ENCODE results near the gene RHBDF2.
A peak's percentile ranks its signal among the peaks of the same experiment; 100 is the strongest.
"Not testable (repeated sequence)": the region's sequence is repeated elsewhere in the genome, so short reads cannot be mapped to it uniquely, and the experiment has no call there.

Gene RHBDF2

GRCh38 chr17:76523084-76524037, 22.1 kb upstream of the RHBDF2 start:
- no peaks in the 10 kb centered on the region for H3K27me3 ChIP-seq (replicated peaks; ENCODE audit: control insufficient read depth, insufficient read depth, low read length, poor library complexity, severe bottlenecking)
- no peaks in the 10 kb centered on the region for H3K9me3 ChIP-seq (ENCODE audit: control insufficient read depth, low read length)
- no peak overlapping the region for H3K4me3 ChIP-seq (ENCODE audit: insufficient read depth, low read depth, low read length, poor library complexity, severe bottlenecking)
- DNase-seq: peak; percentile 65 to 74 (median 69)
- H3K36me3 ChIP-seq (ENCODE audit: control insufficient read depth, insufficient read depth, low read length): no peaks in the 10 kb centered on the region
- no peak overlapping the region for H3K27ac ChIP-seq (ENCODE audit: insufficient read depth, low read length, poor library complexity, severe bottlenecking)
- peaks cover 20% of the 10 kb centered on the region for H3K4me1 ChIP-seq (ENCODE audit: control insufficient read depth, insufficient read depth, low read length, poor library complexity, severe bottlenecking)

- not testable (repeated sequence) for H3K36me3 ChIP-seq (ENCODE audit: control insufficient read depth, insufficient read depth, low read length); H3K4me3 ChIP-seq (ENCODE audit: insufficient read depth, low read depth, low read length, poor library complexity, severe bottlenecking); H3K27me3 ChIP-seq (replicated peaks; ENCODE audit: control insufficient read depth, insufficient read depth, low read length, poor library complexity, severe bottlenecking); H3K9me3 ChIP-seq (ENCODE audit: control insufficient read depth, low read length); H3K27ac ChIP-seq (ENCODE audit: insufficient read depth, low read length, poor library complexity, severe bottlenecking); DNase-seq
- H3K4me1 ChIP-seq (ENCODE audit: control insufficient read depth, insufficient read depth, low read length, poor library complexity, severe bottlenecking): peaks cover 26% of the 10 kb centered on the region
Measured at GRCh38 chr17:76521683-76522082, 20.5 kb upstream of the RHBDF2 start.

- peaks cover 30% of the 10 kb centered on the region for H3K4me1 ChIP-seq (ENCODE audit: control insufficient read depth, insufficient read depth, low read length, poor library complexity, severe bottlenecking)
- H3K4me3 ChIP-seq (ENCODE audit: insufficient read depth, low read depth, low read length, poor library complexity, severe bottlenecking): no peak overlapping the region
- no peaks in the 10 kb centered on the region for H3K27me3 ChIP-seq (replicated peaks; ENCODE audit: control insufficient read depth, insufficient read depth, low read length, poor library complexity, severe bottlenecking)
- no peaks in the 10 kb centered on the region for H3K36me3 ChIP-seq (ENCODE audit: control insufficient read depth, insufficient read depth, low read length)
- no peaks in the 10 kb centered on the region for H3K9me3 ChIP-seq (ENCODE audit: control insufficient read depth, low read length)
- H3K27ac ChIP-seq (ENCODE audit: insufficient read depth, low read length, poor library complexity, severe bottlenecking): no peak overlapping the region
- no peak for DNase-seq
Measured at GRCh38 chr17:76521262-76521661, 20.0 kb upstream of the RHBDF2 start.

- Histone ChIP-seq H3K36me3 (ENCODE audit: control insufficient read depth, insufficient read depth, low read length) (no peaks in the 10 kb centered on the region), H3K4me1 (ENCODE audit: control insufficient read depth, insufficient read depth, low read length, poor library complexity, severe bottlenecking) (peaks cover 39% of the 10 kb centered on the region), H3K27me3 (replicated peaks; ENCODE audit: control insufficient read depth, insufficient read depth, low read length, poor library complexity, severe bottlenecking) (no peaks in the 10 kb centered on the region), H3K9me3 (ENCODE audit: control insufficient read depth, low read length) (no peaks in the 10 kb centered on the region), H3K4me3 (ENCODE audit: insufficient read depth, low read depth, low read length, poor library complexity, severe bottlenecking) (no peak overlapping the region), H3K27ac (ENCODE audit: insufficient read depth, low read length, poor library complexity, severe bottlenecking) (peak overlapping the region; percentile 23)
- DNase-seq: no peak
Measured at GRCh38 chr17:76519048-76519966, 18.1 kb upstream of the RHBDF2 start.

- Histone ChIP-seq H3K36me3 (ENCODE audit: control insufficient read depth, insufficient read depth, low read length) (no peaks in the 10 kb centered on the region), H3K4me1 (ENCODE audit: control insufficient read depth, insufficient read depth, low read length, poor library complexity, severe bottlenecking) (peaks cover 40% of the 10 kb centered on the region), H3K4me3 (ENCODE audit: insufficient read depth, low read depth, low read length, poor library complexity, severe bottlenecking) (no peak overlapping the region), H3K27ac (ENCODE audit: insufficient read depth, low read length, poor library complexity, severe bottlenecking) (peak overlapping the region; percentile 90), H3K9me3 (ENCODE audit: control insufficient read depth, low read length) (no peaks in the 10 kb centered on the region), H3K27me3 (replicated peaks; ENCODE audit: control insufficient read depth, insufficient read depth, low read length, poor library complexity, severe bottlenecking) (no peaks in the 10 kb centered on the region)
- no peak for DNase-seq
Measured at GRCh38 chr17:76517638-76518038, 16.4 kb upstream of the RHBDF2 start.

GRCh38 chr17:76515274-76515949, 14.2 kb upstream of the RHBDF2 start:
- Histone ChIP-seq H3K4me3 (ENCODE audit: insufficient read depth, low read depth, low read length, poor library complexity, severe bottlenecking) (no peak overlapping the region), H3K4me1 (ENCODE audit: control insufficient read depth, insufficient read depth, low read length, poor library complexity, severe bottlenecking) (peaks cover 40% of the 10 kb centered on the region), H3K27ac (ENCODE audit: insufficient read depth, low read length, poor library complexity, severe bottlenecking) (peak overlapping the region; percentile 90), H3K36me3 (ENCODE audit: control insufficient read depth, insufficient read depth, low read length) (no peaks in the 10 kb centered on the region), H3K9me3 (ENCODE audit: control insufficient read depth, low read length) (no peaks in the 10 kb centered on the region), H3K27me3 (replicated peaks; ENCODE audit: control insufficient read depth, insufficient read depth, low read length, poor library complexity, severe bottlenecking) (no peaks in the 10 kb centered on the region)
- DNase-seq: peak; percentile 79 to 86 (median 82)

- H3K27me3 ChIP-seq (replicated peaks; ENCODE audit: control insufficient read depth, insufficient read depth, low read length, poor library complexity, severe bottlenecking); H3K4me3 ChIP-seq (ENCODE audit: insufficient read depth, low read depth, low read length, poor library complexity, severe bottlenecking); H3K36me3 ChIP-seq (ENCODE audit: control insufficient read depth, insufficient read depth, low read length); DNase-seq; H3K9me3 ChIP-seq (ENCODE audit: control insufficient read depth, low read length): not testable (repeated sequence)
- H3K4me1 ChIP-seq (ENCODE audit: control insufficient read depth, insufficient read depth, low read length, poor library complexity, severe bottlenecking): peaks cover 40% of the 10 kb centered on the region
- peak overlapping the region; percentile 53 for H3K27ac ChIP-seq (ENCODE audit: insufficient read depth, low read length, poor library complexity, severe bottlenecking)
Measured at GRCh38 chr17:76514355-76514754, 13.1 kb upstream of the RHBDF2 start.

GRCh38 chr17:76513306-76513692, 12.1 kb upstream of the RHBDF2 start:
- peak overlapping the region; percentile 53 for H3K27ac ChIP-seq (ENCODE audit: insufficient read depth, low read length, poor library complexity, severe bottlenecking)
- H3K9me3 ChIP-seq (ENCODE audit: control insufficient read depth, low read length): no peaks in the 10 kb centered on the region
- no peak for DNase-seq
- no peaks in the 10 kb centered on the region for H3K27me3 ChIP-seq (replicated peaks; ENCODE audit: control insufficient read depth, insufficient read depth, low read length, poor library complexity, severe bottlenecking)
- no peaks in the 10 kb centered on the region for H3K36me3 ChIP-seq (ENCODE audit: control insufficient read depth, insufficient read depth, low read length)
- H3K4me1 ChIP-seq (ENCODE audit: control insufficient read depth, insufficient read depth, low read length, poor library complexity, severe bottlenecking): peaks cover 39% of the 10 kb centered on the region
- no peak overlapping the region for H3K4me3 ChIP-seq (ENCODE audit: insufficient read depth, low read depth, low read length, poor library complexity, severe bottlenecking)

GRCh38 chr17:76512366-76513305, 11.4 kb upstream of the RHBDF2 start:
- Histone ChIP-seq H3K27ac (ENCODE audit: insufficient read depth, low read length, poor library complexity, severe bottlenecking) (no peak overlapping the region), H3K4me1 (ENCODE audit: control insufficient read depth, insufficient read depth, low read length, poor library complexity, severe bottlenecking) (peaks cover 33% of the 10 kb centered on the region)
- no peak for DNase-seq

More at GRCh38 chr17:76512366-76513305, 11.4 kb upstream of the RHBDF2 start:
- Histone ChIP-seq H3K9me3 (ENCODE audit: control insufficient read depth, low read length) (no peaks in the 10 kb centered on the region), H3K36me3 (ENCODE audit: control insufficient read depth, insufficient read depth, low read length) (no peaks in the 10 kb centered on the region), H3K4me3 (ENCODE audit: insufficient read depth, low read depth, low read length, poor library complexity, severe bottlenecking) (no peak overlapping the region), H3K27me3 (replicated peaks; ENCODE audit: control insufficient read depth, insufficient read depth, low read length, poor library complexity, severe bottlenecking) (no peaks in the 10 kb centered on the region)

All from effector memory CD4-positive, alpha-beta T cell (primary cell).